ENCODE results near the gene NIPAL4. TPM values are rescaled to one million over a fixed set of nuclear protein-coding genes. Genes with fewer than 3 reads are reported as not detected.

Gene NIPAL4
- total RNA-seq, 2 donors from 2014 or later = 0.27 to 0.49 TPM

DNA sequence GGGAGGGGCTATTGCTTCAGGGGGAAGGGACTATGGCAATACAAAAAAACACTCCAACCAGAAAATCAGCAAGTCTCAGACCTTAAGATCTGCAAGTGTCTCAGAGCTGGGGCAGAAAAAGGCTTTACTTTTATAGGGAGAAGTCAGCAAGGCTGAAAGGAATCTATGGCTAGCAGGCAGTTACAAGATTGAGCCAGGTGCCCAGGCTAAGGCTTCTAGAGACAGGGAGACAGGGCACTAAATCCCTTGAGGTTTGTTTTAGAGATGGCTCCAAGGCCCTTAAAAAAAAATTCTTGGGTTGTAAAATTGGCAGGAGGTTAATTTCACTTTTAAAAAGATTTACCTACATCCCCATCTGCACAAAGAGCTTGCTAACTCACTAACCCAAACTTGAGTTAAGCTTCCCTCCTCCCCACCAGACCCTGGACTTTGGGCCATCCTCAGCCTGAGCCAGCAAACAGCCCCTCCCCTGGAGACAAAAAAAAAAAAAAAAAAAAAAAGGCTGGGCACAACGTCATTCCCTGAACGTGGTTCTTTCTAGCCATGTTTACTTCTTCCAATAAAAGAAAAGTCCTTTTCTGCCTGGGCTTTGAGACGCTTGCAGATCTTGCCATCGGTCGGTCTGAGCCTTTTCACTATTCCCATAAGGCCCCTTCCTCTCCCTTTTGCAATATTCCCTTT lies 17.9 kb downstream of the NIPAL4 start:
- DNase-seq (ENCODE audit: low spot score) = no peak
- peaks cover 8 to 33% of the 10 kb centered on the region in 2 donors for H3K4me1 ChIP-seq (ENCODE audit: control insufficient read depth in 1 of 2, low read depth in 2 of 2)

DNA sequence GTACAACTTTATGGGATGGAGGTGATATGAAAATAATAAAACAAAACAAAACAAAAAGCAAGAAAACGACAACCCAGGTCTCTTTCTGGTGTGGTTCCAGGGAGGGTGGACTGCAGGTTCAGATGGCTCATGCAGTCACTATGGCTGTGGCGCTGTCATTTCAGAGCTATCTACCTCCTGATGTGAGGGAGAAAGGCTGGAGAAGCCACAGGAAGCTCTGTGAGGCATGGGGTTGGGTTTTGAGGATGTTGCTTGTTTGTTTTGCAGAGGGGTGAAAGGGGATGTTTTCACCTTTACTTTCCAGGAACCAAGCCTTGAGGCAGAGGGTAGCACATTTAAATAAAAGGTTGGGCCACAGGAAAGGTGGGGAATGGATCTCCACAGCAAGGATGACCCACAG lies 18.7 kb downstream of the NIPAL4 start:
- Histone ChIP-seq H3K27ac (peak overlapping the region; percentile 14 to 65), H3K36me3 (peaks cover 6% of the 10 kb centered on the region), H3K9me3 (no peaks in the 10 kb centered on the region), H3K27me3 (replicated peaks; ENCODE audit: insufficient read depth) (no peaks in the 10 kb centered on the region), H3K4me1 (ENCODE audit: control insufficient read depth in 1 of 2, low read depth in 2 of 2) (peaks cover under 1 to 26% of the 10 kb centered on the region in 2 donors), H3K4me3 (no peak overlapping the region)
- TF ChIP-seq, protein P1, sequence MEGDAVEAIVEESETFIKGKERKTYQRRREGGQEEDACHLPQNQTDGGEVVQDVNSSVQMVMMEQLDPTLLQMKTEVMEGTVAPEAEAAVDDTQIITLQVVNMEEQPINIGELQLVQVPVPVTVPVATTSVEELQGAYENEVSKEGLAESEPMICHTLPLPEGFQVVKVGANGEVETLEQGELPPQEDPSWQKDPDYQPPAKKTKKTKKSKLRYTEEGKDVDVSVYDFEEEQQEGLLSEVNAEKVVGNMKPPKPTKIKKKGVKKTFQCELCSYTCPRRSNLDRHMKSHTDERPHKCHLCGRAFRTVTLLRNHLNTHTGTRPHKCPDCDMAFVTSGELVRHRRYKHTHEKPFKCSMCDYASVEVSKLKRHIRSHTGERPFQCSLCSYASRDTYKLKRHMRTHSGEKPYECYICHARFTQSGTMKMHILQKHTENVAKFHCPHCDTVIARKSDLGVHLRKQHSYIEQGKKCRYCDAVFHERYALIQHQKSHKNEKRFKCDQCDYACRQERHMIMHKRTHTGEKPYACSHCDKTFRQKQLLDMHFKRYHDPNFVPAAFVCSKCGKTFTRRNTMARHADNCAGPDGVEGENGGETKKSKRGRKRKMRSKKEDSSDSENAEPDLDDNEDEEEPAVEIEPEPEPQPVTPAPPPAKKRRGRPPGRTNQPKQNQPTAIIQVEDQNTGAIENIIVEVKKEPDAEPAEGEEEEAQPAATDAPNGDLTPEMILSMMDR (IDR thresholded peaks at IDR 0.05) = no peak
- ATAC-seq (ENCODE audit: insufficient number of reproducible peaks, low FRiP score, low read depth) = no peak
- DNase-seq (ENCODE audit: low spot score) = no peak

More for the DNA sequence above, 17.9 kb downstream of the NIPAL4 start:
- Histone ChIP-seq H3K9me3 (no peaks in the 10 kb centered on the region), H3K4me3 (no peak overlapping the region), H3K36me3 (peaks cover 6% of the 10 kb centered on the region), H3K27ac (peak overlapping the region; percentile 14 to 65), H3K27me3 (replicated peaks; ENCODE audit: insufficient read depth) (no peaks in the 10 kb centered on the region)
- TF ChIP-seq, protein P1 (IDR thresholded peaks at IDR 0.05) = no peak
- ATAC-seq (ENCODE audit: insufficient number of reproducible peaks, low FRiP score, low read depth) = no peak

DNA sequence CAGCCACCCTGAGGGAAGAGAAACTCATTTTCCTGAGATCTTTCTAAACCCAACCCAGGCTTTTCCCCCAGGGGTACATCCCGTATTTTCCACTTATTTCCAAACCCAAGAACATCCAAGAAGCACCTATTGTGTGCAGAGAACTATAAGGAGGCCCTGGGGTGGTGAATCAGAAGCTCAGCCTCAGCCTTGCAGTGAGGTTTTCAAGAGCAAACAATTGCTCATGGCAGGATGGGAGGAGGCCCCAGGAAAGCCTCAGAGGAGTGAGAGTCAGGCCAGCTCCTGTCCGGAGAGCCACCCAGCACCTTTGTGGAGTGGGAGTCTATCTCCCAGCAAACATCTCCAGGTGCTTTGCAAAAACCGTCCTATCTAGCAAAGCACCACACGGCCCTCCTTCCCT lies 19.2 kb downstream of the NIPAL4 start:
- H3K9me3 ChIP-seq = no peaks in the 10 kb centered on the region
- no peak overlapping the region for H3K4me3 ChIP-seq
- H3K27me3 ChIP-seq (replicated peaks; ENCODE audit: insufficient read depth) = no peaks in the 10 kb centered on the region
- no peak for DNase-seq (ENCODE audit: low spot score)
- H3K27ac ChIP-seq = no peak overlapping the region
- peaks cover 0 to 21% of the 10 kb centered on the region in 2 donors for H3K4me1 ChIP-seq (ENCODE audit: control insufficient read depth in 1 of 2, low read depth in 2 of 2)
- TF ChIP-seq, protein P1 (IDR thresholded peaks at IDR 0.05) = no peak
- H3K36me3 ChIP-seq = peaks cover 6% of the 10 kb centered on the region
- no peak for ATAC-seq (ENCODE audit: insufficient number of reproducible peaks, low FRiP score, low read depth)

DNA sequence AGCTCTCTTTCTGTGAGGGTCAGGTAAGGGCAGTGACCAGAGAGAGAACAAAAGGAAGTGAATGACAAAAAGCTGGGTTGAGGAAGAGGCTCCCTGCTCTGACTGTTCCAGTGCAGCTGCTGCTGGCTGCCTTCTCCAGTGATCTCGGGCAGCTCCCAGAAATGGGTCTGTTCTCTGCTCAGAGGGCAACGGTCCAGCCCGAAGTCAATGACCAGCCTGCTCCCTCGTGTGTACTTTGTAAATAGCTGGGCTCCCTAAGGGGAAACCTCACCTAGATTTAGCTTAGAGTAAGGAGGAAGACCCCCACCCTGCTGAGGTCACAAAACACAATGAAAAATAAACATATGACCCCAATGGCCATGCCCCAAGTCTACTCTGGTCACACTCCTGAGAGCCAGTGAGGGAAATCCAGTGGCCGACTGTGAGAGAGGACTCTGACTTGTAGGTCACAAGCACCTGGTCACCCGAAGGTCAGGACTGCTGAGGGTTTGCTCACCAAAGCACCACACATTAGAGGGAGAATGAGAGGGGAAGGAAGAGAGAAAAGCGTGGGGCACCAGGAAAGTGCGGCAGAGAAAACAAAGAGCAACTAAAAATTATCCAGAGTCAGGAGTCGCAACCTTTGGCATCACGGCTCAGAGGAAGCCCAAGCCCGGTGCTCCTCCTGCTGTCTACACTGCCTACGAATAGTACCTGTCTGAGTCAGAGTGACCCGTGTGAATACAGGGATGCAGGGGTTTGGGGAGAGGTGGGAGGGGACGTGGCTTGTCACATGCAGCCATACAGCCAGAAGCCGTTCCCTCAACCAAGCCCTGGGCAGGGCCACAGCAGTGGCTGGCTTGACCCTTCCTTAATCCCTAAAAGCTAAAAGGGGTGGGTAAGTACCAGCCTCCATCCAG lies 19.8 kb downstream of the NIPAL4 start:
- TF ChIP-seq, protein P1 (IDR thresholded peaks at IDR 0.05) = no peak
- DNase-seq (ENCODE audit: low spot score) = no peak
- H3K4me1 ChIP-seq (ENCODE audit: control insufficient read depth in 1 of 2, low read depth in 2 of 2) = peaks cover 0 to 20% of the 10 kb centered on the region in 2 donors
- H3K36me3 ChIP-seq = peaks cover 6% of the 10 kb centered on the region
- no peak for ATAC-seq (ENCODE audit: insufficient number of reproducible peaks, low FRiP score, low read depth)
- H3K4me3 ChIP-seq = no peak overlapping the region
- no peaks in the 10 kb centered on the region for H3K9me3 ChIP-seq
- no peak overlapping the region for H3K27ac ChIP-seq
- no peaks in the 10 kb centered on the region for H3K27me3 ChIP-seq (replicated peaks; ENCODE audit: insufficient read depth)

DNA sequence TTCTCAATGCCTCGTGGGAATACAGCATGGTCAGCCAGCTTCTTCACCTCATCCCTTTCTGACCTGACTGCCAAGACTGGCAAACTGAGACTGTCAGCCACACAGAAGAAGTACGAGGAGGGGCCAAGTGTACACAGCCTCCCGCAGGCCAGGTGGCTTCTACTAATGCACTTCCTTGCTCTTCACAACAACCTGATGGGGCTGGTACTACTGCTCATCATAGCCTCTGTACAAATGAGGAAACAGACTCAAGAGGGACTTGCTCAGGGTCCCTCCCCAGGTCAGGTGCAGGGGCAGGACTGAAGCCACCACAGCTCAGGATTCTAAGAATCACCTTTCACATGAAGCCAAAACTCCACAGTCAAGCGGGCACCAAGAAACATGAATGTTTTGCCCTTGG lies 21.3 kb downstream of the NIPAL4 start:
- Histone ChIP-seq H3K4me3 (no peak overlapping the region), H3K9me3 (no peaks in the 10 kb centered on the region), H3K27me3 (replicated peaks; ENCODE audit: insufficient read depth) (no peaks in the 10 kb centered on the region), H3K4me1 (ENCODE audit: control insufficient read depth in 1 of 2, low read depth in 2 of 2) (peaks cover 0 to 20% of the 10 kb centered on the region in 2 donors), H3K36me3 (peaks cover 7% of the 10 kb centered on the region), H3K27ac (no peak overlapping the region)
- TF ChIP-seq, protein P1 (IDR thresholded peaks at IDR 0.05) = no peak
- ATAC-seq (ENCODE audit: insufficient number of reproducible peaks, low FRiP score, low read depth) (no peak), DNase-seq (ENCODE audit: low spot score) (no peak)
